Tibial artery (tissue), 4 donors: Measurements from ENCODE around the gene BEAN1.
A peak's percentile ranks its signal among the peaks of the same experiment; 100 is the strongest.
"Not testable (repeated sequence)": the region's sequence is repeated elsewhere in the genome, so short reads cannot be mapped to it uniquely, and the experiment has no call there.

Source experiments
- DNase-seq, 2 donors: peaks; one replicate each; pipeline ENCODE4 v3.0.0-alpha.2; 2019
- H3K27ac ChIP-seq, 2 donors: fragments of 200-600 bp; sonication (generic) in 1 of 2; 1 replicate in 1 of 2; 2 replicates in 1 of 2; pipeline ENCODE4 v1.5.1; 2018 to 2019; ENCODE audit warnings: mild to moderate bottlenecking in 1 of 2
- H3K27me3 ChIP-seq, 2 donors: fragments of 200-600 bp; sonication (generic) in 1 of 2; one replicate each; pipeline versions ENCODE4 v1.5.1 to v1.6.0; 2016 to 2019
- H3K36me3 ChIP-seq, 3 donors: fragments of 200-600 bp; sonication (generic) in 2 of 3; one replicate each; pipeline ENCODE4 v1.5.1; 2016 to 2019; ENCODE audit warnings: mild to moderate bottlenecking in 2 of 3
- H3K4me1 ChIP-seq, 4 donors: fragments of 200-600 bp; sonication (generic) in 2 of 4; 1 replicate in 3 of 4; 2 replicates in 1 of 4; pipeline ENCODE4 v1.5.1; 2016 to 2019
- H3K4me3 ChIP-seq, 2 donors: fragments of 200-600 bp; sonication (generic) in 1 of 2; 1 replicate in 1 of 2; 2 replicates in 1 of 2; pipeline ENCODE4 v1.5.1; 2018 to 2019; ENCODE audit warnings: mild to moderate bottlenecking in 2 of 2
- H3K9me3 ChIP-seq, 3 donors: fragments of 200-600 bp; sonication (generic) in 1 of 3; one replicate each; pipeline ENCODE4 v1.5.1; 2016 to 2019
- intact Hi-C: fragments of 100-400 bp; cut with DNase I; formaldehyde crosslinking; loops from one replicate; pipeline ENCODE4 v1.15.0; 2023; ENCODE audit warnings: low total_unique reads
- TF ChIP-seq, protein P1 (sequence below), 2 experiments: fragments of 200-600 bp in 1 of 2; fragments of 450-650 bp in 1 of 2; IDR thresholded peaks; one replicate each; pipeline ENCODE4 v1.5.1; 2017 to 2019; ENCODE audit warnings: antibody characterized with exemption in 2 of 2, mild to moderate bottlenecking in 1 of 2, moderate library complexity in 1 of 2

BEAN1 gene

DNA sequence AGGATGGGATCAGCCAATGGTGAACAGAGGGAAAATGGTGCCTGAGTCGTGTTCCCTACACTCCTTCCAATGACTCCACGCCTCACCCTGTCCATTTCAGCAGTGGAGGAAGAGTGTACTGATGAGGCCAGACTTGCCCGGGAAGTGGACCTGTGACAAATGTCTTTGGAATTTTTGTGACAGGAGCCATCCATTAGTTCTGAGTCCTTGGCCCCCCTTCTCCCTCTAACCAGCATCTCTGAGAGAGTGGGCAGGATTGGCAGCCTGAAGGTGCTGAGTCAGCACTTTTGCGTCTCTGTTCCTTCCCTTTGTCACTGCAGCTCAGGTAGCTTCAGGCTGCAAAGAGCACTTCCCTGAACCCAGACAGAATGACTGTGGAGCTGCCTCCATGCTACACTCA lies 30.8 kb downstream of the BEAN1 start:
- Histone ChIP-seq H3K4me3 (no peak overlapping the region), H3K36me3 (no peaks in the 10 kb centered on the region), H3K9me3 (no peaks in the 10 kb centered on the region), H3K27me3 (peaks cover 0 to 43% of the 10 kb centered on the region in 2 donors), H3K27ac (no peak overlapping the region), H3K4me1 (no peaks in the 10 kb centered on the region)
- TF ChIP-seq, protein P1, sequence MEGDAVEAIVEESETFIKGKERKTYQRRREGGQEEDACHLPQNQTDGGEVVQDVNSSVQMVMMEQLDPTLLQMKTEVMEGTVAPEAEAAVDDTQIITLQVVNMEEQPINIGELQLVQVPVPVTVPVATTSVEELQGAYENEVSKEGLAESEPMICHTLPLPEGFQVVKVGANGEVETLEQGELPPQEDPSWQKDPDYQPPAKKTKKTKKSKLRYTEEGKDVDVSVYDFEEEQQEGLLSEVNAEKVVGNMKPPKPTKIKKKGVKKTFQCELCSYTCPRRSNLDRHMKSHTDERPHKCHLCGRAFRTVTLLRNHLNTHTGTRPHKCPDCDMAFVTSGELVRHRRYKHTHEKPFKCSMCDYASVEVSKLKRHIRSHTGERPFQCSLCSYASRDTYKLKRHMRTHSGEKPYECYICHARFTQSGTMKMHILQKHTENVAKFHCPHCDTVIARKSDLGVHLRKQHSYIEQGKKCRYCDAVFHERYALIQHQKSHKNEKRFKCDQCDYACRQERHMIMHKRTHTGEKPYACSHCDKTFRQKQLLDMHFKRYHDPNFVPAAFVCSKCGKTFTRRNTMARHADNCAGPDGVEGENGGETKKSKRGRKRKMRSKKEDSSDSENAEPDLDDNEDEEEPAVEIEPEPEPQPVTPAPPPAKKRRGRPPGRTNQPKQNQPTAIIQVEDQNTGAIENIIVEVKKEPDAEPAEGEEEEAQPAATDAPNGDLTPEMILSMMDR (IDR thresholded peaks at IDR 0.05) = no peak
- DNase-seq = no peak
- intact Hi-C loops = no loop called here

DNA sequence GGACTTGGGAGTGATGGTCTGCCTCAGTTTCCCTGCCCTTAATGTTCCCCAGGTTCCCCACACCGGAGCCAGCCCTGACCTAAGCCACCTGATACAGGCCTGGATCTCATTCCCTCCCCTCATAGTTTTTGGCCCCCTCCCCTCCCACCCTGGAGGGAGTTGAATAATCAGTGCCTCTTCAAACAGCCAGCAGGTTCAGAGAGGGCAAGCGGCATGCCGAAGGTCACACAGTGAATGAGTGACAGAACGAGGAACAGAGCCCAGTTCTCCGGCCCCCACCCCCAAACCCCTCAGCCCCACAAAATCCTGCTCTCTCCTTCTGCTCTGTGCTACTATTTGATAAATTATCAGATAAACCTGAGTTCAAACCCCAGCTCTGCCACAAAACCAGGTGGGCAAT lies 31.2 kb downstream of the BEAN1 start:
- TF ChIP-seq, protein P1 (IDR thresholded peaks at IDR 0.05) = no peak
- no peaks in the 10 kb centered on the region for H3K9me3 ChIP-seq
- H3K27me3 ChIP-seq = peaks cover 0 to 43% of the 10 kb centered on the region in 2 donors
- no peaks in the 10 kb centered on the region for H3K36me3 ChIP-seq
- DNase-seq = no peak
- H3K27ac ChIP-seq = no peak overlapping the region
- no peaks in the 10 kb centered on the region for H3K4me1 ChIP-seq
- no peak overlapping the region for H3K4me3 ChIP-seq
- intact Hi-C loops = no loop called here

DNA sequence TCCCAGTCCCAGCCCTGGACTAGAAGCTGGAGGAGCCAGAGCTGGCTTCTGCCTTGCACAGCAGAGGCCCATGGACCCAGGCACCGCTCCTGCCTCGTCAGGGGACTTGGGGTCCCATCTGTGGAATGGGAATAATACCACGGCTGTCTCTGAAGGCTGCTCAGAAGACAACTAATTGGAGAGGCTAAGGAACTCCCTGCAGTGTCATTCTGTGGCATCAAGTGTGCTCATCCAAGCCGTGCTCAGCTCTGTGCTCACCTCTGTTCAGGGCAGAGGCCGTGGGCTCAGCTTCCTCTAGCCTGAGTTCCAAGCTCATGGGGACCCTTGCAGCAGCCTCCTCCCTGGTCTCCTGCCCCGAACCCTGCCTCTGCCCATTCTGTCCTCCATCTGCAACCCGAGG lies 31.8 kb downstream of the BEAN1 start:
- Histone ChIP-seq H3K9me3 (no peaks in the 10 kb centered on the region), H3K4me3 (no peak overlapping the region), H3K36me3 (no peaks in the 10 kb centered on the region), H3K27me3 (peaks cover 0 to 43% of the 10 kb centered on the region in 2 donors), H3K27ac (no peak overlapping the region), H3K4me1 (no peaks in the 10 kb centered on the region)
- intact Hi-C loops = no loop called here
- DNase-seq = no peak
- TF ChIP-seq, protein P1 (IDR thresholded peaks at IDR 0.05) = no peak

DNA sequence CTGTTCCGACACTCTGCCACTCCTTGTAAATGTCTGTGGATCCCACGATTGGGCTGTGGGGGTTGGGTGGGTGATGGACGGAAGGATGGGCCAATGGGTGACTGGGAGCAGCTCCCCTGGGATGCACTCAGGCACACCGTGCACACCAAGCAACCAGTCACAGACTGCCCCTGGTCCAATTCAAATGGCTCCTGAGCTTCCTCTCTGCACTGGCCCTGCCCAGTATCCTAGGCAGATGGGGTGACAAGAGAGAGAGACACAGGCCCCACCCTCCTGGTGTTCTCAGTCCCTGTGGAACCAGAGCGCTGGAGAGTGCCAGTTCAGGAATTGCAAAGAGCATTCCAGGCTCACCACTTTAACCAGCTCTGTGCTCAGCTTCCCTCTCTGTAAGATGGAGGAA lies 32.8 kb downstream of the BEAN1 start:
- H3K4me1 ChIP-seq = no peaks in the 10 kb centered on the region
- H3K36me3 ChIP-seq = no peaks in the 10 kb centered on the region
- no peak overlapping the region for H3K27ac ChIP-seq
- H3K27me3 ChIP-seq = peaks cover 0 to 43% of the 10 kb centered on the region in 2 donors
- intact Hi-C loops = no loop called here
- TF ChIP-seq, protein P1 (IDR thresholded peaks at IDR 0.05) = no peak
- no peak for DNase-seq
- H3K4me3 ChIP-seq = no peak overlapping the region
- H3K9me3 ChIP-seq = no peaks in the 10 kb centered on the region

DNA sequence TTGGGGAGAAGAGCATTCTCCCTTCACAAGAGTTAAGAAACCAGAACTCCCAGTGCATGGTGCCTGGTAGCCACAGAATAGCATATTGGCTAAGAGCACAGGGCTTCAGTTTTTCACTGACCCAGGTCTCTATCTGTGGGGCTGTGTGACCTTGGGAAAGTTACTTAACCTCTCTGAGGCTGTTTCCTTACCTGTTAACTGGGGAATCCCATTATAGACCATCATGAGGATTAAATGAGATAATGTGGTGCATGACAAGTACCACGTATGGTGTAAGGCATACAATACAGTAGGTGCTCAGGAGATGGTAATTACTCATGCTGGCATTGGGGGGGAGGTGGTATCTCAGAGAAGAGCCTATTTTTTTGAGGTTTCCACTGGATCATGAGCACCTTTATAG lies 33.6 kb downstream of the BEAN1 start:
- intact Hi-C loops = no loop called here
- TF ChIP-seq, protein P1 (IDR thresholded peaks at IDR 0.05) = no peak
- H3K27me3 ChIP-seq = peaks cover 0 to 43% of the 10 kb centered on the region in 2 donors
- H3K4me3 ChIP-seq = no peak overlapping the region
- H3K4me1 ChIP-seq = no peaks in the 10 kb centered on the region
- no peak overlapping the region for H3K27ac ChIP-seq
- no peak for DNase-seq
- H3K9me3 ChIP-seq = no peaks in the 10 kb centered on the region
- H3K36me3 ChIP-seq = no peaks in the 10 kb centered on the region

DNA sequence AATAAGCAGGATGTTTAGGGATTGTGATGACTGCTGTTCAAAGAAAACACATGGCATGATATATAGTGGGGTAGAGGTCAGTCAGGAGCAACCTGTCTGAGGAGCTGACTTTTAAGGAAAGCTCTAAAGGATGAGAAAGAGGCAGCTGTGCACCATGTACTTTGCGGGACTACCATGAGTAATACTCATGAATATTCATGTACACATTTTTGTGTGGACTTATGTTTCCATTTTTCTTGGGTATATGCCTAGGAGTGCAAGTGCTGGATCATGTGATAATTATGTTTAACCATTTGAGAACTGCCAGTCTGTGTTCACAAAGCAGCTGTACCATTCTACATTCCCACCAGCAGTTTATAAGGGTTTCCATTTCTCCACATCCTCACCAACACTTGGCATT lies 35.8 kb downstream of the BEAN1 start:
- intact Hi-C loops = no loop called here
- peaks cover 0 to 38% of the 10 kb centered on the region in 2 donors for H3K27me3 ChIP-seq

DNA sequence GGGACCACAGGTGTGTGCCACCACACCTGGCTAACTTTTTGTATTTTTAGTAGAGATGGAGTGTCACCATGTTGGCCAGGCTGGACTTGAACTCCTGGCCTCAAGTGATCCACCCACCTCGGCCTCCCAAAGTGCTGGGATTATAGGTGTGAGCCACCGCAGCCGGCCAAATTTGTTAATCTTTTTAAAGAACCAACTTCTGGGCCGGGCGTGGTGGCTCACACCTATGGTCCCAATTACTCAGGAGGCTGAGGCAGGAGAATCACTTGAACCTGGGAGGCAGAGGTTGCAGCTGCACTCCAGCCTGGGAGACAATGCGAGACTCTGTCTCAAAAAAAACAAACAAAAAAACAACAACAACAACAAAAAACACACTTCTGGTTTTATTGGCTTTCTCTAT lies 38.9 kb downstream of the BEAN1 start:
- H3K9me3 ChIP-seq, H3K27ac ChIP-seq, intact Hi-C loops, H3K4me1 ChIP-seq, H3K36me3 ChIP-seq, H3K4me3 ChIP-seq, H3K27me3 ChIP-seq: not testable (repeated sequence)
- peak in 1 of 2 donors; percentile 17 for DNase-seq

More for the DNA sequence above, 35.8 kb downstream of the BEAN1 start:
- no peaks in the 10 kb centered on the region for H3K36me3 ChIP-seq
- H3K4me3 ChIP-seq = no peak overlapping the region
- no peaks in the 10 kb centered on the region for H3K9me3 ChIP-seq
- H3K4me1 ChIP-seq = no peaks in the 10 kb centered on the region
- TF ChIP-seq, protein P1 (IDR thresholded peaks at IDR 0.05) = no peak
- DNase-seq = no peak
- no peak overlapping the region for H3K27ac ChIP-seq

DNA sequence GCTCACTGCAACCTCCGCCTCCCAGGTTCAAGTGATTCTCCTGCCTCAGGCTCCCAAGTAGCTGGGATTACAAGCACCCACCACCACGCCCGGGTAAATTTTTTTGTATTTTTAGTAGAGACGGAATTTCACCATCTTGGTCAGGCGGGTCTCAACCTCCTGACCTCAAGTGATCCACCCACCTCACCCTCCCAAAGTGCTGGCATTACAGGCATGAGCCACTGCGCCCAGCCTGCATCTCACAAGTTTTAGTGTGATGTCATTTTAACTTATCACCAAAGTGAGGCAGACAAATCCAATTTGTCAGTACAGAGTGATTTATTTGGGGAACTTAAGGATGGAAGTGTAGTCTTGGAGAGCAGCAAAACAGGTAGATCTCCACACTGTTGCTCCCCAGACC lies 39.5 kb downstream of the BEAN1 start:
- H3K27ac ChIP-seq, DNase-seq, intact Hi-C loops: not testable (repeated sequence)

More for the DNA sequence above, 39.5 kb downstream of the BEAN1 start:
- H3K36me3 ChIP-seq = peaks cover 0 to 13% (median 4%) of the 10 kb centered on the region in 3 donors
- not testable (repeated sequence) for H3K9me3 ChIP-seq, H3K4me3 ChIP-seq, H3K4me1 ChIP-seq, H3K27me3 ChIP-seq
